ENCODE data around the gene GRAMD2B.

DNA sequence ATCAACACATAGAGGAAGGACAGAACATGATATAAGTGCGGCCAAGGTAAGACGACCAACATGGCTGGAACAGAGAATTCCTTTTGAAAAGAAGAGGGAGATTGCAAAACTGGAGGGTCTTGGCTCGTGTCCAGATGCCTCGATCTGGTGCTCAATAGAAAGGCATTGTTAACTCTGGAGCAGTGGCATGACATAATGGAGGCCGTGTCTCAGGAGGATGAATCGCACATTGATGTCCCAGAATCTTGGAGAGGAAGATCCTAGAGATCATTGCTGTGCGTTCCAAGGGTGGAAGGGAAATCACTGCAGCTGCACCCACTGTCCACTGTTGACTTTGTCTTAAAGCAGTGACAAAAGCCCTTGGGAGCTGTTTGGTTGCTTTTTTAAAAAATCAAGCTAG, 30.9 kb downstream of the GRAMD2B start:
- TF ChIP-seq POLR2A (IDR thresholded peaks at IDR 0.05): no peak
- TF ChIP-seq, protein P1, sequence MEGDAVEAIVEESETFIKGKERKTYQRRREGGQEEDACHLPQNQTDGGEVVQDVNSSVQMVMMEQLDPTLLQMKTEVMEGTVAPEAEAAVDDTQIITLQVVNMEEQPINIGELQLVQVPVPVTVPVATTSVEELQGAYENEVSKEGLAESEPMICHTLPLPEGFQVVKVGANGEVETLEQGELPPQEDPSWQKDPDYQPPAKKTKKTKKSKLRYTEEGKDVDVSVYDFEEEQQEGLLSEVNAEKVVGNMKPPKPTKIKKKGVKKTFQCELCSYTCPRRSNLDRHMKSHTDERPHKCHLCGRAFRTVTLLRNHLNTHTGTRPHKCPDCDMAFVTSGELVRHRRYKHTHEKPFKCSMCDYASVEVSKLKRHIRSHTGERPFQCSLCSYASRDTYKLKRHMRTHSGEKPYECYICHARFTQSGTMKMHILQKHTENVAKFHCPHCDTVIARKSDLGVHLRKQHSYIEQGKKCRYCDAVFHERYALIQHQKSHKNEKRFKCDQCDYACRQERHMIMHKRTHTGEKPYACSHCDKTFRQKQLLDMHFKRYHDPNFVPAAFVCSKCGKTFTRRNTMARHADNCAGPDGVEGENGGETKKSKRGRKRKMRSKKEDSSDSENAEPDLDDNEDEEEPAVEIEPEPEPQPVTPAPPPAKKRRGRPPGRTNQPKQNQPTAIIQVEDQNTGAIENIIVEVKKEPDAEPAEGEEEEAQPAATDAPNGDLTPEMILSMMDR (IDR thresholded peaks at IDR 0.05): no peak
